K562 (cell line): Measurements from ENCODE around the gene CITED2. TPM values are rescaled to one million over a fixed set of nuclear protein-coding genes. Genes with fewer than 3 reads are reported as not detected.

Source experiments
- ATAC-seq: fragments of 200-7000 bp; cut with Tn5 transposase; 3 replicates; pipeline ENCODE4 v1.9.1; 2020; ENCODE audit warnings: moderate library complexity
- BruUV-seq: library from RNA; stranded (reverse); fragments of 400-500 nt; replicated peaks from 2 replicates; lab custom pipeline; 2021; lab: Mats Ljungman, UMichigan
- CTCF ChIA-PET: fragments of 300-600 bp; formaldehyde crosslinking; extraction: SDS; loops from one replicate; lab custom pipeline; 2021; ENCODE audit warnings: low intra/inter-chr PET ratio; lab: Yijun Ruan, JAX
- POLR2A ChIA-PET: fragments of 300-600, 350-650 bp; sonication (Branson Sonifier 250); formaldehyde crosslinking; extraction: SDS; loops from one replicate; lab custom pipeline; 2021; ENCODE audit warnings: antibody characterized with exemption, inconsistent platforms; lab: Yijun Ruan, JAX
- DNase-seq, 4 experiments: peaks; one replicate each; pipeline versions ENCODE4 v3.0.0 to v3.0.0-alpha.2; 2011 to 2018; ENCODE audit warnings: low spot score in 3 of 4, mixed read lengths in 3 of 4; ENCODE audit errors: extremely low read depth in 1 of 4
- FAIRE-seq: peaks from 2 replicates; lab custom pipeline; 2011; peaks lifted over from hg19 to GRCh38; lab: Jason Lieb, UNC
- H2AFZ ChIP-seq: 2 replicates; pipeline ENCODE4 v1.6.0; 2011; ENCODE audit warnings: low read depth, low read length, control low read depth, inconsistent platforms
- H3K27ac ChIP-seq: fragments of 200-600 bp; 3 replicates; pipeline ENCODE4 v1.8.0; 2011; ENCODE audit warnings: low read depth, mild to moderate bottlenecking, control low read depth, inconsistent platforms, low read length, moderate library complexity, mixed read lengths; ENCODE audit errors: extremely low read depth
- H3K27me3 ChIP-seq, 2 experiments: fragments of 300-600 bp in 1 of 2; 2 replicates in 1 of 2; 3 replicates in 1 of 2; pipeline versions ENCODE4 v1.6.0 to v1.8.0; 2011; ENCODE audit warnings: inconsistent platforms in 2 of 2, low read length in 2 of 2, mild to moderate bottlenecking in 1 of 2, mixed read lengths in 1 of 2, moderate library complexity in 1 of 2; ENCODE audit not compliant: control insufficient read depth in 2 of 2, insufficient read depth in 2 of 2
- H3K36me3 ChIP-seq: fragments of 300-600 bp; 3 replicates; pipeline ENCODE4 v1.8.0; 2011; ENCODE audit warnings: mild to moderate bottlenecking, low read length, inconsistent platforms; ENCODE audit not compliant: control insufficient read depth, insufficient read depth
- H3K4me1 ChIP-seq, 2 experiments: fragments of 200-600 bp in 1 of 2; replicated peaks in 1 of 2; 2 replicates in 1 of 2; 3 replicates in 1 of 2; pipeline versions ENCODE4 v1.5.1 to v1.8.0; 2011; ENCODE audit warnings: inconsistent platforms in 2 of 2, low read length in 2 of 2, mild to moderate bottlenecking in 1 of 2, mixed read lengths in 1 of 2, moderate library complexity in 1 of 2; ENCODE audit not compliant: control insufficient read depth in 2 of 2, insufficient read depth in 2 of 2
- H3K4me2 ChIP-seq: 2 replicates; pipeline ENCODE4 v1.6.1; 2011; ENCODE audit warnings: low read length, control low read depth, inconsistent platforms, mixed read lengths; ENCODE audit not compliant: insufficient read depth
- H3K4me3 ChIP-seq: fragments of 200-600 bp; sonication (generic), shearing (Covaris generic); 2 replicates; pipeline ENCODE4 v1.5.1; 2016; ENCODE audit warnings: control low read depth, inconsistent platforms
- H3K79me2 ChIP-seq: fragments of 200-600 bp; 3 replicates; pipeline ENCODE4 v1.8.0; 2011; ENCODE audit warnings: low read length, inconsistent platforms; ENCODE audit not compliant: control insufficient read depth, insufficient read depth
- H3K9ac ChIP-seq, 2 experiments: 2 replicates each; pipeline versions ENCODE4 v1.6.0 to v1.6.1; 2011; ENCODE audit warnings: low read depth in 2 of 2, low read length in 2 of 2, control low read depth in 1 of 2, inconsistent platforms in 1 of 2, mild to moderate bottlenecking in 1 of 2, mixed read lengths in 1 of 2; ENCODE audit not compliant: insufficient read depth in 1 of 2
- H3K9me1 ChIP-seq: one replicate; pipeline ENCODE4 v1.6.0; 2011; ENCODE audit warnings: inconsistent platforms, mild to moderate bottlenecking, low read length, moderate library complexity; ENCODE audit not compliant: control insufficient read depth, insufficient read depth
- H3K9me3 ChIP-seq: replicated peaks from 2 replicates; pipeline ENCODE4 v1.5.1; 2011; ENCODE audit warnings: low read depth, low read length, inconsistent platforms; ENCODE audit not compliant: control insufficient read depth, insufficient read depth
- H4K20me1 ChIP-seq: replicated peaks from 2 replicates; pipeline ENCODE4 v1.6.1; 2011; ENCODE audit warnings: low read length, inconsistent platforms, mixed read lengths; ENCODE audit not compliant: control insufficient read depth, insufficient read depth
- AFF1 ChIP-seq, 2 experiments: fragments of 450-650 bp; IDR thresholded peaks; 2 replicates each; pipeline ENCODE4 v1.6.1; 2018; ENCODE audit warnings: mild to moderate bottlenecking in 2 of 2, low read depth in 1 of 2; ENCODE audit not compliant: partially characterized antibody in 2 of 2
- GATAD2B ChIP-seq: fragments of 450-650 bp; IDR thresholded peaks from 2 replicates; pipeline ENCODE4 v1.6.1; 2017; ENCODE audit warnings: mild to moderate bottlenecking, borderline replicate concordance
- GMEB1 ChIP-seq: fragments of 250-450 bp; sonication (Bioruptor Pico); IDR thresholded peaks from 2 replicates; pipeline ENCODE4 v1.4.0; 2020; ENCODE audit warnings: mild to moderate bottlenecking
- JUN ChIP-seq, 2 experiments: sonication (generic) in 1 of 2; formaldehyde crosslinking in 1 of 2; IDR thresholded peaks; 2 replicates each; pipeline versions ENCODE4 v1.6.1 to v1.8.0; 2012 to 2022; ENCODE audit warnings: borderline replicate concordance in 2 of 2, mild to moderate bottlenecking in 2 of 2, improper control_type of control experiment in 1 of 2, low read depth in 1 of 2, low read length in 1 of 2, missing genetic modification reagents in 1 of 2
- MTF1 ChIP-seq: fragments of 250-450 bp; sonication (Bioruptor Pico); IDR thresholded peaks from 2 replicates; pipeline ENCODE4 v1.9.0; 2021; ENCODE audit warnings: moderate library complexity, mild to moderate bottlenecking, inconsistent platforms, borderline replicate concordance
- SPI1 ChIP-seq: IDR thresholded peaks from 2 replicates; pipeline ENCODE4 v1.6.1; 2011; ENCODE audit warnings: low read depth, low read length, control low read depth, borderline replicate concordance
- TAF15 ChIP-seq: fragments of 200-400 bp; formaldehyde crosslinking; IDR thresholded peaks from 2 replicates; pipeline ENCODE4 v1.6.1; 2017; ENCODE audit warnings: mild to moderate bottlenecking, low read depth, low read length, moderate library complexity
- ZBTB1 ChIP-seq: sonication (generic); formaldehyde crosslinking; IDR thresholded peaks from 2 replicates; pipeline ENCODE4 v1.8.1; 2023; ENCODE audit warnings: missing genetic modification reagents, low read depth, mild to moderate bottlenecking, borderline replicate concordance
- ZBTB5 ChIP-seq: fragments of 450-650 bp; IDR thresholded peaks from 2 replicates; pipeline ENCODE4 v1.6.1; 2017; ENCODE audit warnings: antibody characterized with exemption
- ZNF444 ChIP-seq: fragments of 250-450 bp; sonication (Bioruptor Pico); IDR thresholded peaks from 2 replicates; pipeline ENCODE4 v1.4.0; 2020; ENCODE audit warnings: mild to moderate bottlenecking, moderate library complexity
- ZNF589 ChIP-seq: fragments of 200-800 bp; sonication (Bioruptor generic); IDR thresholded peaks from 2 replicates; pipeline ENCODE4 v1.6.1; 2016; ENCODE audit warnings: low read depth, missing genetic modification characterization, missing compliant biosample characterization
- WGBS: fragments of 100-300 bp; shearing (Covaris generic); methylation state at CpG from one replicate; pipeline ENCODE4 v1.1.6; 2016; ENCODE audit warnings: low coverage, mixed read lengths; ENCODE audit not compliant: insufficient coverage; ENCODE audit errors: missing lambda C conversion rate; 5-methylcytosine and 5-hydroxymethylcytosine counted together
- in situ Hi-C: fragments of 300-500 bp; cut with MboI; formaldehyde crosslinking; loops from 4 replicates; pipeline ENCODE4 v1.15.0; 2018; ENCODE audit warnings: inconsistent platforms, mixed read lengths
- intact Hi-C: fragments of 100-400 bp; cut with micrococcal nuclease; formaldehyde crosslinking; loops from 2 replicates; pipeline ENCODE4 v1.14.2; 2022
- polyA plus RNA-seq, 8 experiments: library from polyadenylated mRNA; depleted of rRNA in 4 of 8; stranded (reverse) in 5 of 8; unstranded in 3 of 8; fragments of >200 nt; fragmentation: Nextera tagmentation in 2 of 8; fragmentation: Illumina TruSeq in 1 of 8; extraction: Ambion mirVana in 2 of 8; extraction: Trizol in 1 of 8; gene quantifications; 2 replicates each; pipeline versions ENCODE4 v1.2.1 to v1.2.3, GENCODE V29; 2011 to 2014; ENCODE audit warnings: inconsistent platforms in 1 of 8, missing spikeins in 1 of 8
- total RNA-seq, 7 experiments: library from RNA; depleted of rRNA in 6 of 7; stranded (reverse); fragments of >200 nt in 6 of 7; fragmentation: Illumina TruSeq in 2 of 7; extraction: Trizol in 2 of 7; gene quantifications; 2 replicates each; pipeline versions ENCODE4 v1.2.1 to v1.2.3, GENCODE V29; 2011 to 2021; ENCODE audit warnings: low replicate concordance in 1 of 7

The CITED2 gene
- total and polyA plus RNA-seq, 9 of the 15 experiments (the other 6 are each of a cell fraction or from before 2014, with no cell fraction given), result 0.21 to 86.1 (median 17.5) TPM

- DNase-seq, result no peak
- H3K9me3 ChIP-seq, result no peaks in the 10 kb centered on the region
- no peak overlapping the region for H3K4me3 ChIP-seq
- no peak for FAIRE-seq
- H3K36me3 ChIP-seq, result no peaks in the 10 kb centered on the region
- no peaks in the 10 kb centered on the region for H3K4me1 ChIP-seq
- no peaks in the 10 kb centered on the region for H3K79me2 ChIP-seq
- POLR2A ChIA-PET, result interaction anchor here (0.8 kb wide), 1 partner anchor 9 kb away, joined by 4 read pairs; no protein-coding TSS in a partner anchor
- BruUV-seq, result no TSS peak
- H2AFZ ChIP-seq, result no peak overlapping the region
- CTCF ChIA-PET, result no interaction called here
- no peak overlapping the region for H3K4me2 ChIP-seq
- no peak for ATAC-seq
- H3K9me1 ChIP-seq, result no peaks in the 10 kb centered on the region
- intact Hi-C loops (no loop called here), in situ Hi-C loops (loop anchor here (5.0 to 10.0 kb wide), 2 partner anchors 232 to 540 kb away; no protein-coding TSS in a partner anchor)
- H3K9ac ChIP-seq, result no peak overlapping the region
- no peaks in the 10 kb centered on the region for H4K20me1 ChIP-seq
- 7% methylated on average over 2 of the region's 2 CpGs for WGBS
- H3K27me3 ChIP-seq, result peaks cover 0 to 18% of the 10 kb centered on the region in 2 experiments; a peak in 2 of 5 replicates
- H3K27ac ChIP-seq, result no peak overlapping the region
- TF ChIP-seq AFF1 (IDR thresholded peaks at IDR 0.05; ENCODE audit: low read depth in 1 of 2, partially characterized antibody in 2 of 2) (no peak), GATAD2B (no peak), TAF15 (no peak), MTF1 (CRISPR knock-in tag) (no peak), ZBTB1 (no peak), SPI1 (no peak), GMEB1 (CRISPR knock-in tag) (no peak), ZNF444 (CRISPR knock-in tag) (no peak), ZBTB5 (no peak), ZNF589 (CRISPR knock-in tag) (no peak), JUN (IDR thresholded peaks at IDR 0.05; ENCODE audit: borderline replicate concordance, low read depth, low read length) (no peak), JUN (CRISPR knock-in tag; IDR thresholded peaks at IDR 0.05; ENCODE audit: borderline replicate concordance) (no peak)
These were observed 17.5 kb downstream of the CITED2 start for GRCh38 chr6:139356924-139357323.
